Body of pancreas (tissue), 4 donors: Measurements from ENCODE around the gene PDZD2.

Experiments
- CTCF ChIP-seq, 7 experiments: fragments of 450-650 bp in 4 of 7; fragments of 200-600 bp in 3 of 7; sonication (generic) in 3 of 7; IDR thresholded peaks; one replicate each; pipeline ENCODE4 v1.5.1; 2016 to 2019; ENCODE audit warnings: antibody characterized with exemption in 7 of 7
- POLR2A ChIP-seq, 3 donors: fragments of 450-650 bp; IDR thresholded peaks; one replicate each; pipeline ENCODE4 v1.6.1; 2016; ENCODE audit warnings: antibody characterized with exemption in 3 of 3, mild to moderate bottlenecking in 2 of 3

DNA sequence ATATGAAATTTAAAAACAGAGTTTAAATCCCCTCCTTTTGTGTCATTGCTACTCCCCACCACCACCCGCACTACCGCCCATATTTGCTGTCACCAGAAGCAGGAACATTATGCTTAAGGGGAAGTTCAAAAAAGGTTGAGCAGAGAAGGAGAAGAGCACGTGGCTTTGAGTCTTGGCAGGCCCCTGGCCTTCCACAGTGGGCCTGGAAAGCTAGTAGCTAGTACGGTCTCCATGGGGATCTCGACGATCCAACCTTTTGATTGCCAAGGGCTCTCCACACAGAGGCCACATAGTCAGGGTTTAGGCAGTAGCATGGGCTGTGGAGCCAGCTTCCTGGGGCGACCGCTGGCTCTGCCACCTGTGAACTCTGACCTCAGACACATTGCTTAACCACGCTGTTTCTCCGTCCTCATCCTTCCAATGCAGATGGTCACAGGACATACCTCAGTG is 445.1 kb downstream of the PDZD2 start:
- TF ChIP-seq CTCF (IDR thresholded peaks at IDR 0.05) (no peak), POLR2A (IDR thresholded peaks at IDR 0.05) (no peak)
